ENCODE measurements around the gene LSM14B.

LSM14B gene

DNA sequence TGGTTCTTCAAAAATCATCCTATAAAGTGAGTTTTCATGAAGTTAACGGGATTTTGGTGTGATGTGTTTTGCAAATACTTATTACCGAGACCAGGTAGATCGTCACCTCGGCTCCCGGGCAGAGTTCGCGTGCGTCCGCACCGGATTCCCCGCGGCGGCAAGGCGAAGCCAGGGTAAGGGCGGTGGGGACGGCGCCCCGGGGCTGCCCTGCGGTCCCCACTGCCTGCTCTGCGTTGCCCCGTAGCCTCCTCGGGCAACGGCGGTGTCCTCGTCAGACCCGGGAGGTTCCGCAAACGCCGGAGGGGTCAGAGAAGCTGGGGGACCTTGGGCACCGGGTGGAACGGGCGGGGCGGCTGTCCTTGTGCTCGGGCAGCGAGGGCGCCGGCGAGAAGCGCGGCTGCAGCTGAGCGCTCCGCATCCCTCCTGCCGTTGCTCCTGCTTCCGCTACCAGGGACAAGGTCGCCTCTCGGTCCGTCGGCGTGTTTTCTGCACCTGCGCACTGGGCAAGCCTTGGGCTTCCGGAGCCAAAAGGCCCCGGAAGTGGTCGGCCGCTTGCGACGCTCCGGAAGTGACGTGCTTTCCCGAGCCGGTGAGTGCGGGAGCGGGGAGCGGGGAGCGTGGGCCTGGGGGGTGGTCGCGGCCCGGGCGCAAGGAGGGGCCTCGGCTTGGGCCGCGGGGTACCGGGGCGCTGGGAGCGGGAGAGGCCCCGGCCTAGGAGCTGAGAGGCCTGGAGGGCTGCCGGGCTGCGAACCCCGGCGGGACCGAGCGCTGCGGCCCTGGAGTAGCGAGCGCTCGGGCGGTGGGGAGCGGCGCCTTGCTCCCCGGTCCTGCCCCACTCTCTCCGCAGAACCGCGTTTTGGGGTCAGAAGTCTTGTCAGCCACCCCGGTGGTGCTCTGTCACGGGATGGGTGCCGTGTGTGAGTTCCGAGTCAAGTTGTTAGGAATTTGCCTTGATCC is 60.5 kb downstream of the LSM14B start, which contains the start of gene MTG2:
Gene MTG2 (plus strand): TSS at position 560 of the 957 bp plus-strand sequence. CDS start 10,393 bp downstream, outside the sequence.
- H3K4me3 ChIP-seq (ENCODE audit: insufficient read depth, low read depth, low read length) = peak within 1 kb of the TSS; percentile 99
- H3K4me1 ChIP-seq (ENCODE audit: control insufficient read depth, insufficient read depth, low read length) = no peaks in the 10 kb centered on the region
- 0 to 1% methylated on average over 96 of the region's 96 CpGs for WGBS, 2 experiments
- no peaks in the 10 kb centered on the region for H3K27me3 ChIP-seq (ENCODE audit: control insufficient read depth, insufficient read depth, low read length, poor library complexity, severe bottlenecking)
- peak within 1 kb of the TSS; percentile 87 for H3K27ac ChIP-seq (ENCODE audit: insufficient read depth, low read depth, low read length, poor library complexity, severe bottlenecking)
- H3K9me3 ChIP-seq (ENCODE audit: control insufficient read depth, low read length) = no peaks in the 10 kb centered on the region
- no peaks in the 10 kb centered on the region for H3K36me3 ChIP-seq (ENCODE audit: control insufficient read depth, insufficient read depth, low read length)

DNA sequence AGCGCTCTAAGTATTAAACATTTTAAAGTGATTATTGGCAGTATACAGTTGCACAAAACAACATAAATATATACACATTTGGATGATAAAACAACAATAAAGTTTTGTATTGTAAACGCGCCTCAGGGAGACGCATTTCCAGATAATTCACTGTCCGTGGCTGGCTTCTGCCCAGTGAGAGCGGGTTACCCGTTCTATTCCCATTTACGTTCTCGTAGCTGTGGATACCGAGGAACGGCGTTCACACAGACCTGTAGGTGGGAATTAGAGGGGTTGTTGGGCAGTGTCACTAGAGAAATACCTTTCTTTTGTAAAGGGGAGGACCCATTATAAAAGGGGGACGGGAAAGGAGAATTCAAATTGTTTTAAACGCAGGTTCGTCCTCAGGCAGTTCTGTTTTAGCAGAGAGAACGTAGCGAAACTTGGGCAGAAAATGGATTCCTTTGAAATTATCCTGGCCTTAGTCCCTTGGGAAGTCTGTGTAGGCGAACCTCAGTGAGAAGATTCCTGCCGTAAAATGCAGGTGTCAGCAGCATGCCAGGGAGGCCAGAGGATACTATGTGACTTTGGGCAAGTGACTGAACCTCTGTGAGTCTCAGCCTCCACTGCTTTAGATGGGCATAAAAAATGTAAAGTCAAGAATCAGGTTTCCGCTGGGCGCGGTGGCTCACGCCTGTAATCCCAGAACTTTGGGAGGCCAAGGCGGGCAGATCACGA is 61.3 kb downstream of the LSM14B start:
- peak overlapping the region; percentile 87 for H3K27ac ChIP-seq (ENCODE audit: insufficient read depth, low read depth, low read length, poor library complexity, severe bottlenecking)
- no peaks in the 10 kb centered on the region for H3K27me3 ChIP-seq (ENCODE audit: control insufficient read depth, insufficient read depth, low read length, poor library complexity, severe bottlenecking)
- 32 to 33% methylated on average over 24 to 25 of the region's 25 CpGs for WGBS, 2 experiments
- H3K4me1 ChIP-seq (ENCODE audit: control insufficient read depth, insufficient read depth, low read length) = no peaks in the 10 kb centered on the region
- H3K4me3 ChIP-seq (ENCODE audit: insufficient read depth, low read depth, low read length) = peak overlapping the region; percentile 99
- H3K9me3 ChIP-seq (ENCODE audit: control insufficient read depth, low read length) = no peaks in the 10 kb centered on the region
- H3K36me3 ChIP-seq (ENCODE audit: control insufficient read depth, insufficient read depth, low read length) = no peaks in the 10 kb centered on the region
